Renal cortical epithelial cell (primary cell): ENCODE results near the gene HOXA2. TPM values are rescaled to one million over a fixed set of nuclear protein-coding genes. Genes with fewer than 3 reads are reported as not detected.

ENCODE experiments used
- DNase-seq: peaks from one replicate; pipeline ENCODE4 v3.0.0-alpha.2; 2011; ENCODE audit warnings: low read depth
- total RNA-seq: library from RNA; depleted of rRNA; stranded (reverse); fragments of >200 nt; gene quantifications from 2 replicates; pipeline ENCODE4 v1.2.3, GENCODE V29; 2014

Gene HOXA2
- total RNA-seq, 1 donor from 2014 or later: 1.9 TPM

GRCh38 chr7:27078616-27079233 is 23.8 kb downstream of the HOXA2 start:
- no peak for DNase-seq

- DNase-seq: no peak
Observed at GRCh38 chr7:27073076-27073475, 29.4 kb downstream of the HOXA2 start.

- DNase-seq: no peak
Observed at GRCh38 chr7:27071622-27072390, 30.7 kb downstream of the HOXA2 start.

- no peak for DNase-seq
Observed at GRCh38 chr7:27068259-27068658, 34.2 kb downstream of the HOXA2 start.

- peak; percentile 80 for DNase-seq
Observed at GRCh38 chr7:27066148-27066547, 36.3 kb downstream of the HOXA2 start.

GRCh38 chr7:27065709-27066108 is 36.8 kb downstream of the HOXA2 start:
- DNase-seq: no peak

- no peak for DNase-seq
Observed at GRCh38 chr7:27064661-27065060, 37.8 kb downstream of the HOXA2 start.

GRCh38 chr7:27064159-27064558 is 38.3 kb downstream of the HOXA2 start:
- DNase-seq: peak; percentile 66

- DNase-seq: no peak
Observed at GRCh38 chr7:27062946-27063345, 39.5 kb downstream of the HOXA2 start.

- DNase-seq: no peak
Observed at GRCh38 chr7:27053153-27053552, 49.3 kb downstream of the HOXA2 start.

GRCh38 chr7:27051451-27051850 is 51.0 kb downstream of the HOXA2 start:
- DNase-seq: no peak

Other genes starting within 250 kb of the HOXA2 start
- 24.3 and 65.2 TPM in 2 replicates for gene SKAP2, start 238.1 kb downstream of the HOXA2 start, total RNA-seq
- 1.0 and 1.8 TPM in 2 replicates for gene HOXA1, start 6.7 kb downstream of the HOXA2 start, total RNA-seq
- 0.17 and 0.75 TPM in 2 replicates for gene HOXA4, start 28.1 kb upstream of the HOXA2 start, total RNA-seq
- gene HOXA5, start 41.0 kb upstream of the HOXA2 start, total RNA-seq: 13.4 and 34.2 TPM in 2 replicates
- gene HOXA6, start 45.1 kb upstream of the HOXA2 start, total RNA-seq: 2.8 and 22.0 TPM in 2 replicates
- gene HOXA3, start 49.9 kb upstream of the HOXA2 start, total RNA-seq: 4.2 and 7.2 TPM in 2 replicates
- 1.2 and 12.0 TPM in 2 replicates for gene HOXA7, start 54.0 kb upstream of the HOXA2 start, total RNA-seq
- 22.6 and 70.8 TPM in 2 replicates for gene HOXA9, start 62.9 kb upstream of the HOXA2 start, total RNA-seq
- gene HOXA10, start 71.6 kb upstream of the HOXA2 start, total RNA-seq: 11.5 and 27.3 TPM in 2 replicates
- 1.7 and 5.4 TPM in 2 replicates for gene HOXA11, start 82.5 kb upstream of the HOXA2 start, total RNA-seq
- gene HOXA13, start 97.4 kb upstream of the HOXA2 start, total RNA-seq: under 0.01 TPM in 1 of 2 replicates, not detected in the other
- not detected in 2 replicates for gene EVX1, start 140.1 kb upstream of the HOXA2 start, total RNA-seq